ENCODE data around the gene CARMIL1.

CARMIL1 gene

DNA sequence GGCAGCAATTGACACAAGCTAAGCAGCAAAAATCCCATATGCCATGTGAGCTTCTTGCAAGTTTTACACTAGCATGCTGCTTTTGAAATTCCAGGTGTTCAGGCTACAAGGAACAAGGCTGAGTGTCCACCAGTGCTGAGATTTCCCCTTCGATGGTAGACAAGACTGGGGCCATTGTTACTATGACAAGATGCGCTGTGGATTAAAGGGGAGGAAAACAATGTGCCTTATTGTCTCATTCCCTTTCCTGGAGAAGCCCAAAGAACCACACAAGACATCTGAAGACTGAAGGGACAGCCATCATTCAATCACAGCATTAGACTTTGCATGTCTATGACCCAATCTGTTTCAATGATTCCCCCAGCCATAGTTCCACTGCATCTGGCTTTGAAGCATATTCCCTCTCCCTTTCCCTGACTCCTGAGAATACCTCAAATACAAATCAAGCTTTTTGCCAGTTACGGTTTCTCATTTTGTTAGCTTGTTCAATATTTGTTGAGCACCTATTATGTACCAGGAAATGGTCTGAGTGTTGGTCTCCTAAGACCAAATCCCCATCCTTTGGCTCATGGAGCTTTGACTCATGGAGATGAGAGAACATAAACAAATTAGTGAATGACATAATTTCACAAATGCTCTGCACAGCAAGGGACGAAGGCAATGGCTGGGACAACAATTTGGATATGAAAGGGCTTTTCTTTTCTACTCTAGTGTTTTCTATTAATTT lies 349.5 kb downstream of the CARMIL1 start:
- DNase-seq (ENCODE audit: extremely low spot score), result no peak
- TF ChIP-seq FOXK2 (IDR thresholded peaks at IDR 0.05), result no peak
- no peak for TF ChIP-seq FOXA1 (IDR thresholded peaks at IDR 0.05)
- no peak for TF ChIP-seq SUZ12 (IDR thresholded peaks at IDR 0.05)
- TF ChIP-seq TARDBP (IDR thresholded peaks at IDR 0.05), result no peak
- no peak for TF ChIP-seq LEF1 (IDR thresholded peaks at IDR 0.05; ENCODE audit: borderline replicate concordance)
- no peak for TF ChIP-seq NFRKB (IDR thresholded peaks at IDR 0.05)
- TF ChIP-seq FOXM1 (IDR thresholded peaks at IDR 0.05; ENCODE audit: borderline replicate concordance), result no peak
- TF ChIP-seq L3MBTL2 (conservative IDR thresholded peaks at IDR 0.05), result no peak
- no peak for TF ChIP-seq PKNOX1 (IDR thresholded peaks at IDR 0.05)
- POLR2A ChIA-PET, result no interaction called here
- CTCF ChIA-PET, result no interaction called here

GRCh38 chr6:25629198-25629576 lies 350.0 kb downstream of the CARMIL1 start:
- DNase-seq (ENCODE audit: extremely low spot score), result no peak
- ChIA-PET CTCF (no interaction called here), POLR2A (no interaction called here)
- TF ChIP-seq HDGF (IDR thresholded peaks at IDR 0.05; ENCODE audit: borderline replicate concordance), result no peak
- no peak for TF ChIP-seq FOXM1 (IDR thresholded peaks at IDR 0.05; ENCODE audit: borderline replicate concordance)
- TF ChIP-seq LEF1 (IDR thresholded peaks at IDR 0.05; ENCODE audit: borderline replicate concordance), result no peak
- TF ChIP-seq BHLHE40 (IDR thresholded peaks at IDR 0.05; ENCODE audit: borderline replicate concordance), result no peak
- no peak for TF ChIP-seq ELF4 (IDR thresholded peaks at IDR 0.05)
- TF ChIP-seq FOXA1 (IDR thresholded peaks at IDR 0.05), result no peak
- no peak for TF ChIP-seq FOXK2 (IDR thresholded peaks at IDR 0.05)
- TF ChIP-seq PKNOX1 (IDR thresholded peaks at IDR 0.05), result no peak
- no peak for TF ChIP-seq L3MBTL2 (conservative IDR thresholded peaks at IDR 0.05)
- no peak for TF ChIP-seq TARDBP (IDR thresholded peaks at IDR 0.05)
- TF ChIP-seq CTBP1 (IDR thresholded peaks at IDR 0.05; ENCODE audit: borderline replicate concordance), result no peak
- TF ChIP-seq ZNF384 (IDR thresholded peaks at IDR 0.05), result no peak
- TF ChIP-seq SUZ12 (IDR thresholded peaks at IDR 0.05), result no peak
- no peak for TF ChIP-seq ARNT (IDR thresholded peaks at IDR 0.05)
- TF ChIP-seq SP1 (IDR thresholded peaks at IDR 0.05), result no peak
- TF ChIP-seq NFRKB (IDR thresholded peaks at IDR 0.05), result no peak

GRCh38 chr6:25630508-25631278 lies 351.5 kb downstream of the CARMIL1 start:
- POLR2A ChIA-PET, result no interaction called here
- DNase-seq (ENCODE audit: extremely low spot score), result no peak
- CTCF ChIA-PET, result no interaction called here
- TF ChIP-seq BHLHE40 (IDR thresholded peaks at IDR 0.05; ENCODE audit: borderline replicate concordance) (no peak), ELF4 (IDR thresholded peaks at IDR 0.05) (no peak), TARDBP (IDR thresholded peaks at IDR 0.05) (no peak), ZNF384 (IDR thresholded peaks at IDR 0.05) (no peak), ARNT (IDR thresholded peaks at IDR 0.05) (no peak), CTBP1 (IDR thresholded peaks at IDR 0.05; ENCODE audit: borderline replicate concordance) (no peak), FOXK2 (IDR thresholded peaks at IDR 0.05) (no peak)

- TF ChIP-seq HDGF (IDR thresholded peaks at IDR 0.05; ENCODE audit: borderline replicate concordance) (no peak), NFRKB (IDR thresholded peaks at IDR 0.05) (no peak), FOXM1 (IDR thresholded peaks at IDR 0.05; ENCODE audit: borderline replicate concordance) (no peak), L3MBTL2 (conservative IDR thresholded peaks at IDR 0.05) (no peak), LEF1 (IDR thresholded peaks at IDR 0.05; ENCODE audit: borderline replicate concordance) (no peak)
Measured at GRCh38 chr6:25635886-25636317, 356.7 kb downstream of the CARMIL1 start.

DNA sequence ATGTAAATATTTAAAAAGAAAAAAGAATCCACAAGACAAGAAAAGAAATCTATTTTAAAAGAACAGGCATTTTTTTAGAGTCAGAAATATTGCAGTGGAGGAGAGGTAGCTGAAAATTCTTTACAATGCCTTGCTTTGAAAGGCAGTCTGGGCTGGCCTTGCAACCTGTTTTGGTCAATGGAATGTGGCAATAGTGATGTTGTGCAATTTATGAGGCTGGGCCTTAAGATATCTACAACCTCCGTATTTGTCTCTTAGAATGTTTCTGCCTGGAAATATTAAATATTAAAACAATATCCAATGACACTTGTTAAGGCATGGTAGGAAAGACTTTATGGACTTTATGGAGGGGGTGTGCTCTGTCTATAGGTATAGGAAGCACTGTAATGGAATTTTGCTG lies 358.0 kb downstream of the CARMIL1 start:
- no peak for DNase-seq (ENCODE audit: extremely low spot score)
- POLR2A ChIA-PET, result no interaction called here
- no peak for TF ChIP-seq SP1 (IDR thresholded peaks at IDR 0.05)
- TF ChIP-seq FOXM1 (IDR thresholded peaks at IDR 0.05; ENCODE audit: borderline replicate concordance), result no peak
- no peak for TF ChIP-seq PKNOX1 (IDR thresholded peaks at IDR 0.05)
- no peak for TF ChIP-seq NFRKB (IDR thresholded peaks at IDR 0.05)
- no peak for TF ChIP-seq ARNT (IDR thresholded peaks at IDR 0.05)
- TF ChIP-seq TARDBP (IDR thresholded peaks at IDR 0.05), result no peak
- TF ChIP-seq CTBP1 (IDR thresholded peaks at IDR 0.05; ENCODE audit: borderline replicate concordance), result no peak
- TF ChIP-seq LEF1 (IDR thresholded peaks at IDR 0.05; ENCODE audit: borderline replicate concordance), result no peak
- no peak for TF ChIP-seq BHLHE40 (IDR thresholded peaks at IDR 0.05; ENCODE audit: borderline replicate concordance)
- CTCF ChIA-PET, result no interaction called here

More at GRCh38 chr6:25635886-25636317, 356.7 kb downstream of the CARMIL1 start:
- ChIA-PET CTCF (no interaction called here), POLR2A (no interaction called here)
- DNase-seq (ENCODE audit: extremely low spot score), result no peak

DNA sequence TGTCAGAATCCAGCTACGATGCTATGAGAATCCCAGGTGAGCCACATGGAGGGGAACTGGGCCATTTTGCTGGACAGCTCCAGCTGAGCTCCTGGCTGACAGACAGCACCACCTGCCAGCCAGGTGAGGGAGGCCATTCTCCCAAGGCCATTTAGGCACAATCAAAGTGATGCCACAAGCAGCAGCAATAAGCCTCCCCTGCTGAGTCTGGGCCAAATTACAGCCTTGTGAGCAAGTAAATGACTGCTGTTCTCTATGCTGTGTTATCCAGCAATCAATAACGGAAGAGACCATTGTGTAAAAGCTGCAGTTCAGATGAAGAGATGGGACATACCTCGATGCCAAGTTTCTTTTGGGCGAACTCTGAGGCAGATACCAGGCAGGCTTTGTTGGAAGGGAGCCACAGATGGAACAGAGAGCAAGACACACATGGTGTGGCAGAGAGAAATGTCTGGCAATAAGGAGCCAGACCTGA lies 358.8 kb downstream of the CARMIL1 start:
- ChIA-PET POLR2A (no interaction called here), CTCF (no interaction called here)
- TF ChIP-seq SP1 (IDR thresholded peaks at IDR 0.05) (no peak), ARNT (IDR thresholded peaks at IDR 0.05) (no peak), NFRKB (IDR thresholded peaks at IDR 0.05) (no peak), CTBP1 (IDR thresholded peaks at IDR 0.05; ENCODE audit: borderline replicate concordance) (no peak), FOXM1 (IDR thresholded peaks at IDR 0.05; ENCODE audit: borderline replicate concordance) (no peak), HDGF (IDR thresholded peaks at IDR 0.05; ENCODE audit: borderline replicate concordance) (no peak), BHLHE40 (IDR thresholded peaks at IDR 0.05; ENCODE audit: borderline replicate concordance) (no peak), ZNF384 (IDR thresholded peaks at IDR 0.05) (no peak), FOXA1 (IDR thresholded peaks at IDR 0.05) (no peak), ELF4 (IDR thresholded peaks at IDR 0.05) (no peak), SUZ12 (IDR thresholded peaks at IDR 0.05) (no peak), TARDBP (IDR thresholded peaks at IDR 0.05) (no peak), LEF1 (IDR thresholded peaks at IDR 0.05; ENCODE audit: borderline replicate concordance) (no peak), L3MBTL2 (conservative IDR thresholded peaks at IDR 0.05) (no peak), FOXK2 (IDR thresholded peaks at IDR 0.05) (no peak), PKNOX1 (IDR thresholded peaks at IDR 0.05) (no peak)
- DNase-seq (ENCODE audit: extremely low spot score), result no peak

Measured in HEK293T (cell line).